Mucosa of gallbladder (tissue), 1 donor: ENCODE measurements around the gene ANKFN1. TPM values are rescaled to one million over a fixed set of nuclear protein-coding genes. Genes with fewer than 3 reads are reported as not detected.
"Not testable (repeated sequence)": the region's sequence is repeated elsewhere in the genome, so short reads cannot be mapped to it uniquely, and the experiment has no call there.

ENCODE experiments used
- DNase-seq: peaks from one replicate; pipeline ENCODE4 v3.0.0-alpha.2; 2020; ENCODE audit warnings: low spot score
- total RNA-seq: library from RNA; stranded (reverse); gene quantifications from one replicate; pipeline ENCODE4 v1.2.1, GENCODE V29; 2021
- donor health status: DM: no; HTN: no; CAD: no.

Gene ANKFN1
- total RNA-seq, 1 donor from 2014 or later, result 1.3 TPM

DNA sequence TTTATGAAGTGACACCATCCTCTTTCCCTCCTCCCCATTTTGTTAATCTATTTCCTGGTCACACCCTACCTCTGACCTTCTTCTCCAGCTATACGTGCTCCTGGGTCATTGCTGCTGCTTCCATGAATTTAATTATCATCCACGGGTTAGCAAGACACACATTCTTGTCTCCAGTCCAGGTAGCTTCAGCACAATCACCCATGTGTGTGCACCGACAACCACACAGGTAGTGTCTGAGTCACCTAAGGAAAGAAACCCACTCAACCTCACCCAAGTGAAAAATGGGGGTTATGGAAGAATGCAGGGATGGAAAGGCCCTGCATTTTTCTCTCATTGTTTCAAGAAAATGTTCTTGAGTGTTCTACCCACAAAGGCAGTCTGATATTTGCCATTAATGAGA, 135.5 kb downstream of the ANKFN1 start:
- DNase-seq, result not testable (repeated sequence)

DNA sequence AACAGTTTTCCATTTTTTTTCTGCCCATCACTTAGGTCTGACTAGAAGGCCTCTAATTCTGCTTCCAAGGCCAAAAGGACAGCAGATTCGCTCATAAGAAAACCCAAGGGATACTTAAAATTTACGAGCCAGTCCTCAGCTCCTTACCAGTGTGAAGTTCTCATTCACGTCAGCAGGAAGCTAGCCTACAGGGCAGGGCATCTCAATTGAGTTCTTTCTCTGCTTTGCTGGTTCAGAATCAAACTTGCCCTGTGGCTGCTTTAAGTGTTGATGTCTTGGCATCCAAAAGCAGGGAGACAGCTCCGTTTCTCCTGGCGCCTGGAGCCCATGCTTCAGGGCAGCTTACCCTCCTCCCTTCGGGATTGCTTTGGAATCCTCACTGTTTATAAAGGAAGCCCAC, 136.0 kb downstream of the ANKFN1 start:
- no peak for DNase-seq

- no peak for DNase-seq
These were observed 137.0 kb downstream of the ANKFN1 start for GRCh38 chr17:56290101-56290801.

- no peak for DNase-seq
These were observed 137.5 kb downstream of the ANKFN1 start for GRCh38 chr17:56290802-56291118.

DNA sequence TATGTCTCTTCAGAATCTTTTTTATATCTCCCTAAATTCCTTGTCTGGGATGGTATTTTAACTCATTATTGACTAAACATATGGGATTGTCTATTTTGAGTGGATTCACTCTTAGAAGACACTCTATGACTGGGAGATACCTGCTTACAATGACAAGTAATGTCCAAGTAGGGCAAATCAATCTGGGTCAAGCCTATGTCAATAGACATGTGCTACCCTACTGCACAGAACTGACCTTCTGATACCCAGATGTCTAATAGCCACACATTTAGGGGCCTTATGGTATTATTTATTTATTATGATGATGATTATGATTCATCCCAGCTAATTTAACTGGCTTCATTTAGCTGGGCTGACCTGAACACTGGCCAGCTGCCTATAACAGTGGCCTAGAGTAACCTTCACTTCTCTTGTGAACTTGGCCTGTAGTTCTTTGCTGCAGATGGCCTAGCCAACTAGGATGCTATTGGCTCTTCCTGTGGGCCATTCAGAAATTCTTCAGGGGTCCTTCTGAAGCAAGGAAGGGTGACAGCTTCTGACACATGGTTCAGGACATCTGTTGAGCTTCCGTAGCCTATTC, 138.0 kb downstream of the ANKFN1 start:
- DNase-seq, result no peak

DNA sequence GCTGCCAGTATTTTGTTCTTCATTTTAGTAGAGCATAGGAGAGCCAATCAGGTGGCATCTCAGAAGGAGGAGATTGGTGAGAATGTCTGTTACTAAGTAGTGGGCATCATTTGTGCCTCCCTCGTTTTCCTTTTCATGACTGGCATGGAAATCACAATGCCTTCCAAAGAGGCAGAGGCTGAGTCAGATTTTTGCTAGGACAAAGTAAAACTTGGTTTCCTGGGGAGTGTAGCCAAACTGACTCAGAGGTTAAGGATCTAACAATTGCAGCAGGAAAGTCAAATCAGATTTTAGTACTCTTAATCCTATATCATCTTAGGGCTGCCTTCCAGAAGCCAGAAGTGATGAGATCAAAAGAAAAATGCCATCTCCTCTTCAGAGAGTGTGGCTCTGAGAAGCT, 138.7 kb downstream of the ANKFN1 start:
- DNase-seq, result no peak

DNA sequence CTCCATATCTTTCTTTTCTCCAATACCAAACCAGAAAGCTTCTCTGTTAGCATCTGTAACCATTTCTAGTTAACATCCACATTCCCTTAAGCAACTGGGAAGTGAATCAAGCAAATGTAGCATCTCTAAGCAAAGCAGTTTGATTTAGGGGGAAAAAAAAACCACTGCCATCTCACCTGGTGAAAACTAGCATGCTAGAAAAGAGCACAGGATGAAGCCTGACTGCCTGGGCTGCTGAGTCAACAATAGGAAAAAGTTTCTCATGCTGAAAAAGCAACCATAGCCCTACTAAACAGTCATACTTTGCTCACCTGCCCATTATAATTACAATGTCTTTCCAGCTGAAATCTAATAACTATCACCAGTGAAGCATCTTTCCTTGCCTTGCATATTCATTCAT, 139.3 kb downstream of the ANKFN1 start:
- no peak for DNase-seq

DNA sequence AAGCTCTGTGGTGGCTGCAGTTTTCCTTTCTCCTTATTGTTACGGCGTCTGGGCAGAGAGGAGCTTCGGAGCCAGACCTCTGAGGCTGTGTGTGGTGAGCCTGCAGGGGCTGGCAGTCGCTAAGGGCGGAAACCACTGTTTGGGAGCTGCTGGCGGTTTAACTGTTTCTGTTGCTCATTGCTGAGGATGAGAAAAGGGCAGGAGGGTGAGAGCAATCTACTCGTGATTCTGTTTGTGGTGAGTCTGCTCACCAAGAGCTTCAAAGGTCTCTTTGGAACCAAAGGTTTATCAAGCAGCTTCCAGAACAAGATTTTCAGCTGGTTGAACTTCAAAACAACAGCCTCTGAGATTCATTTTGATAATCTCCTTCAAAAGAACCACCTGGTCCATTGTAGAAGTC, 143.9 kb downstream of the ANKFN1 start:
- DNase-seq, result no peak

DNA sequence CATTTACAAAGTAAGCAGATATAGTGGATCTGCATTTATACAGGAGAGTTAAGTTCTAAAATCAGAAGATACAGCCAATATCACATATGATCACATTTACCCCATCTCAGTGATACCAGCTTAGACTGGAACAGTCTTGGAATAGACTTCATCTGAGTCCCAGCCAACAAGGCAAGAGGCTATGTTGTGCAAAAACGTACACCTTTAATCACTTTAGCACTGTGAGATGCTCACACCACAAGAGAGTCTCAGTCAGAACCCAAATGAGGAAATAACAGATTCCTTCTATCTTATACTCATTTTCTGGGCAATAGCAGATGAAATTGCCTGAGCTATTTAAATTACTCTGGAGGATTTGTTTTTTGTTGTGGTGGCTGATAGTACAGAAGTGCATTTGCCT, 145.6 kb downstream of the ANKFN1 start:
- no peak for DNase-seq

DNA sequence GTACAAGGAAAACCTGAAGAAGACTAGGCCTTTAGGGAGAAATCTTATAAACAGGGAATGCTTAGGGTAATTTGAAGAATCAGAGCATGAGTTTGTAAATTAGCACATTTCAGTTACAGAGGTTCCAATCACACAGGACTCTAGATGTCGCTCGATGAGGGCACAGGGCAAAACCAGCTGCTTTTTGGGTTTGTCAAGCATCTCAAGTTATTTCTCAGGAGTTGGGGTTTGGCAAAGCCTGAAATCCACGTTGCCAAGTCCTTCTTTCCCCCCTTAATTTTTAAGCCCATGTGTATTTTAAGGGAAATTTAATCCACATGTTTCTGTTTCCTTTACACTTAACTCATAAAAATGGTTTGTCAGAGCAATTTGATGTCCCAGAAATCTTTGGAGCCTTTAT, 146.9 kb downstream of the ANKFN1 start:
- no peak for DNase-seq

- no peak for DNase-seq
These were observed 151.7 kb downstream of the ANKFN1 start for GRCh38 chr17:56305007-56305406.

DNA sequence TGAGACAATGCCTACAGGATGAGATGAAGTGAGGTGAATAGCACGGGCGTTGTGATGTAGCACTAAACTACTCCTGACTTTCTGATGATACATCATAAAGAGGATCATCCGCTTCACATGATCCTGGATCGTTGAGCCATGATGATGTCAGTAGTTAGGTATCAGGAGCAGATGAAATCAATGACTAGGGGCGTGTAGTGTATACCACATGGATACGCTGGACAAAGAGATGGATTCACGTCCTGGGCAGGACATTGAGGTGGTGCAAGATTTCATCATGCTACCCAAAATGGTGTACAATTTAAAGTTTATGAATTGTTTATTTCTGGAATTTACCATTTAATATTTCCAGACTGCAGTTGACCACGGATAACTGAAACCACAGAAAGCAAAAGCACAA, 156.6 kb downstream of the ANKFN1 start:
- DNase-seq, result no peak

DNA sequence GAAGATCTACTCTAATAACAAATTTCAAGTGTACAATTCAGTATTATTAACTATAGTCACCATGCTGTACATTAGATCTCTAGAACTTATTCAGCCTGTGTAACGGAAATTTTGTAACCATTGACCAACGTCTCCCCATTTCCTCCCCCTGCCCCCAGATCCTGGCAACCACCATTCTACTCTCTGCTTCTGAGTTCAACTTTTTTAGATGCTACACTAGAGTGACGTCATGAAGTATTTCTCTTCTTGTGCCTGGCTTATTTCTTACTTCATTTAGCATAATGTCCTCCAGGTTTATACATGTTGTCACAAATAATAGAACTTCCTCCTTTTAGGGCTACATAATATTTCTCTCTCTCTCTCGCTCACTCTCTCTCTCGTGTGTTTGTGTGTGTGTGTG, 157.5 kb downstream of the ANKFN1 start:
- DNase-seq, result no peak

GRCh38 chr17:56313201-56313600, 159.9 kb downstream of the ANKFN1 start:
- DNase-seq, result no peak

DNA sequence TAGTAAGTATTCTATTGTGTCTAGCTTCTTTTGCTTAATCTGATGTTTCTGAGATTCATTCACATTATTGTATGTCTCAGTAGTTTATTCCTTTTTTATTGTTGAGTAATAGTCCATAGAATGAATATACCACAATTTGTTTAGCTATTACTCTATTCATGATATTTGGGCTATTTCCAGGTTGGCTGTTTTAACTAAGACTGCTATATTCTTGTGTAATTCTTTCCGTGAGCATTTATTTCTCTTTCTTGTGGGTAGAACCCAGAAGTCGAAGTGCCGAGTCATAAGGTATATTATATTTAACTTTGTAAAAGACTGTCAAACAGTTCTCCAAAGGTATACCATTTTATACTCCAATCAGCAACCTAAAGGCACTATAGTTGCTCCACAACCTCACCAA, 160.8 kb downstream of the ANKFN1 start:
- no peak for DNase-seq

GRCh38 chr17:56314984-56315602, 161.8 kb downstream of the ANKFN1 start:
- DNase-seq, result no peak

- DNase-seq, result no peak
These were observed 163.3 kb downstream of the ANKFN1 start for GRCh38 chr17:56316604-56317003.

DNA sequence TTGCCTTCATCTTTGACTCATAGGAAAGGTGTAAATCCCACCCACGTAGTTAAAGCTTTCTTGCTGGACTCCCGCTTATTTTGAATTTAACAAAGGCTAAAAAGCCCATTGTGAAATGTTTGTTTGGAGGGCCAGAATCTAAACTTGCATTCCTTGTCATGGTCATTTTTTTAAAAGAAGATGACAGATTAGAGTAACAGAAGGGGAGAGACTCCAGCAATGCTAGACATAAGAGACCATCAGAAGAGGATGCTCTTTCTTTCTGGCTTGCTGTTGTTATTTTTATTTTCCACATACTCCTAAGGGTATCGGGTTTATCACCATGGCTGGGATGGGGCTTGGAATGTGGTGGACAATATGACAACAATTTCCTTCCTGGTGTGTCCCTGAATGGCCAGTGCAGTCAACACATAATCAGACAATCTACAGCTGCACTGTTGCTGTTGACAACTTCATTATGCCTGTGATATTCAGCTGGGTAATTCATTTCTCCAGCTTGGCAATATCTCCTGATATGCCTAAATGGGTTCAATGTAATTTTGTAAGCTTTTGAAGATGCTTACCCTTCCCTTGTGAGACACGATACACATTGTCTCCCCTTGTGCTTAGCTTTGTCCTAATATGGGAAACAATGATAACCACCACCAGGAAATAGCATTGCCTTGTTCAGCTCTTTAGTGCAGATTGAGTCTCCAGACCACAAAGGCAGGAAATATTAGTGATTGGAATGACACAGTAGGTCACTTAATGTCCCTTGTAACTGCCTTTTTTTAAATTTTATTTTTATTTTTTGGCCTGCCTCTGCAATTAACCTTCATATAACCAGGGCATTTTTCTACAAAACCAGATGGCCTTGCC, 164.3 kb downstream of the ANKFN1 start:
- no peak for DNase-seq

DNA sequence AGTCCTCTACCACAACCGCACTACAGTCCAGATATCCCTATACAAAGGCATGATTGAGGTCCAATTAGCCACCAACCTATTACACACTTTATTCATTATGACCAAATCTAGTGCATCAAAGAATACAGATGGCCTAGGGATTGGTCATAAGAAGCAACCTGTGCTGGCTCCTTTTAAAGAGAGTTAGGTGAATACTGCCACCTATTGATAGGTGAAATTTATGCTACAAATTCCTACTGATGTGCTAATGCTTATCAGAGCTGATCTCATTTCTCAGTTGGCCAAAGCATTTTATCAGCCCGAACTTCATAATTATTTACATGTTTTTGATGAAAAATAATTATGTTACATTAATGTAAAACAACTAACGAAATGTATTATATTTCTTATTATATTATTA, 166.3 kb downstream of the ANKFN1 start:
- no peak for DNase-seq

DNA sequence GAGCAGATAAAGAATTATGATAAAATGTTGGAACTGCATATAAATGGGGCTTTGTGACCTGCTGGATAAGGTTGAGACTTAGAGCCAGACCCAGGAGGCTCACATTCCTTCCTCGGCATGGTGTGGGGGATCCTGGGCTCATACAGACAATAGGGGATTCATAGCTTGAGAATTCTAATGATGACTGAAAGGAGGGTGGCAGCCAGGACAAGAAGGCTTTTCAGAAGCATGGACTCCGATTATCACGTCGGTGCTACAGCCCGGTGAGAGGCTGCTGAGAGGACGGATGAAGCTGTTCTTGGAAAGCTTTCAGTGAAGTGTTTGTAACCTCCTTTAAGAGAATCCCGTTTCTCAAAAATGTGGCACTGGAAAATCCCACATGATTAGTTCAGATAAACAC, 167.2 kb downstream of the ANKFN1 start:
- no peak for DNase-seq

DNA sequence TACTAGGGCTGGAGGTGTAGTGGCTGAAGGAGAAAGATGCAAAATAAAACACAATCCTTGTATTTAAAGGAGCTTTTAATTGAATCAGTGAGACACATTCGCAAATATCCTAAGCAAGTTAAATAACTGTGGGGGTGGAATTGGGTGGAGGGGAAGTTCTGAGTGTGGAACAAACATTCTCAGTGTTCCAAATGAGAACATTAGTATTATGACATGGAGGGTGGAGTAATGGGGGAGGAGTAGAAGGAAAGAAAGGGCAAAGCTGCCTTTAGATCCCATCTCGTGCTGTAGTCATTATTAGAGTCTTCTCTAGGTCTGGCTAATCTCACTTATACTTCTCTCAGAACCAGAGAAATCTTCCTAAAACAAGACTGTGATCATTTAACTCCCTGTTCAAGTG, 169.7 kb downstream of the ANKFN1 start:
- DNase-seq, result no peak

- no peak for DNase-seq
These were observed 171.4 kb downstream of the ANKFN1 start for GRCh38 chr17:56324676-56325075.
